Neural cell (in vitro differentiated cells): Measurements from ENCODE around the gene BMPR1A. TPM values are rescaled to one million over a fixed set of nuclear protein-coding genes. Genes with fewer than 3 reads are reported as not detected.
A peak's percentile ranks its signal among the peaks of the same experiment; 100 is the strongest.

Experiments used
- H2AFZ ChIP-seq: fragments of 200-600, 300-800 bp; sonication (generic), shearing (Covaris generic); 2 replicates; pipeline ENCODE4 v1.6.0; 2014; ENCODE audit warnings: low read depth, mild to moderate bottlenecking, antibody characterized with exemption, low read length, moderate library complexity
- H3F3A ChIP-seq: fragments of 200-600 bp; shearing (Covaris generic); 2 replicates; pipeline ENCODE4 v1.6.1; 2016; ENCODE audit warnings: mild to moderate bottlenecking, moderate library complexity, mixed read lengths, antibody characterized with exemption, low read length; ENCODE audit not compliant: insufficient read depth, poor library complexity, severe bottlenecking
- H3K27ac ChIP-seq: fragments of 200-600, 300-800 bp; sonication (generic), shearing (Covaris generic); 2 replicates; pipeline ENCODE4 v1.5.1; 2014; ENCODE audit warnings: mild to moderate bottlenecking, low read length, moderate library complexity
- H3K27me3 ChIP-seq: fragments of 300-800, 200-600 bp; sonication (generic), shearing (Covaris generic); 2 replicates; pipeline ENCODE4 v1.6.0; 2014; ENCODE audit warnings: mild to moderate bottlenecking, low read depth, low read length, moderate library complexity; ENCODE audit not compliant: insufficient read depth
- H3K36me3 ChIP-seq: fragments of 300-800, 200-600 bp; sonication (generic), shearing (Covaris generic); 2 replicates; pipeline ENCODE4 v1.5.1; 2014; ENCODE audit warnings: mild to moderate bottlenecking, antibody characterized with exemption, low read length, moderate library complexity; ENCODE audit not compliant: insufficient read depth
- H3K4me2 ChIP-seq: fragments of 300-800, 200-600 bp; sonication (generic), shearing (Covaris generic); 2 replicates; pipeline ENCODE4 v1.6.0; 2014; ENCODE audit warnings: mild to moderate bottlenecking, low read length
- H3K4me3 ChIP-seq: fragments of 300-800, 200-600 bp; sonication (generic), shearing (Covaris generic); 2 replicates; pipeline ENCODE4 v1.5.1; 2014; ENCODE audit warnings: mild to moderate bottlenecking, low read length, moderate library complexity
- H3K79me2 ChIP-seq: fragments of 200-600 bp; shearing (Covaris generic); replicated peaks from 2 replicates; pipeline ENCODE4 v1.6.0; 2014; ENCODE audit warnings: mild to moderate bottlenecking, low read length, moderate library complexity; ENCODE audit not compliant: insufficient read depth
- H3K9ac ChIP-seq: fragments of 300-800, 200-600 bp; sonication (generic), shearing (Covaris generic); 2 replicates; pipeline ENCODE4 v1.6.1; 2016; ENCODE audit warnings: mild to moderate bottlenecking, low read length, mixed read lengths
- H3K9me2 ChIP-seq: fragments of 200-600 bp; shearing (Covaris generic); 2 replicates; pipeline ENCODE4 v1.6.1; 2016; ENCODE audit warnings: mild to moderate bottlenecking, low read length, mixed read lengths; ENCODE audit not compliant: insufficient read depth
- H3K9me3 ChIP-seq: fragments of 200-600, 300-800 bp; sonication (generic), shearing (Covaris generic); 2 replicates; pipeline ENCODE4 v1.6.1; 2016; ENCODE audit warnings: mild to moderate bottlenecking, mixed run types, low read length, moderate library complexity, mixed read lengths
- H4K20me1 ChIP-seq: fragments of 200-600 bp; shearing (Covaris generic); 2 replicates; pipeline ENCODE4 v1.6.1; 2016; ENCODE audit warnings: mild to moderate bottlenecking, mixed run types; ENCODE audit not compliant: insufficient read depth
- CTCF ChIP-seq: fragments of 450-650 bp; IDR thresholded peaks from 2 replicates; pipeline ENCODE4 v1.5.1; 2014; ENCODE audit warnings: antibody characterized with exemption, mild to moderate bottlenecking, moderate library complexity; ENCODE audit not compliant: poor library complexity, severe bottlenecking
- EP300 ChIP-seq: fragments of 450-650 bp; conservative IDR thresholded peaks from 2 replicates; pipeline ENCODE4 v1.6.1; 2014; ENCODE audit warnings: antibody characterized with exemption, mild to moderate bottlenecking, moderate library complexity; ENCODE audit not compliant: poor library complexity, severe bottlenecking
- EZH2 ChIP-seq: fragments of 200-600, 300-800 bp; shearing (Covaris generic), sonication (generic); IDR thresholded peaks from 2 replicates; pipeline ENCODE4 v1.6.1; 2014; ENCODE audit warnings: antibody characterized with exemption, low read length, borderline replicate concordance, mild to moderate bottlenecking; ENCODE audit not compliant: insufficient read depth, poor library complexity, severe bottlenecking
- MXI1 ChIP-seq: fragments of 450-650 bp; conservative IDR thresholded peaks from 2 replicates; pipeline ENCODE4 v1.6.1; 2014; ENCODE audit warnings: antibody characterized with exemption, mild to moderate bottlenecking; ENCODE audit not compliant: poor library complexity, severe bottlenecking
- POLR2AphosphoS5 ChIP-seq: IDR thresholded peaks from 2 replicates; pipeline ENCODE4 v1.6.1; 2012
- RAD21 ChIP-seq: fragments of 450-650 bp; conservative IDR thresholded peaks from 2 replicates; pipeline ENCODE4 v1.6.1; 2014; ENCODE audit warnings: antibody characterized with exemption, mild to moderate bottlenecking, moderate library complexity
- REST ChIP-seq: IDR thresholded peaks from 2 replicates; pipeline ENCODE4 v1.6.1; 2012; ENCODE audit warnings: borderline replicate concordance
- SMC3 ChIP-seq: fragments of 450-650 bp; conservative IDR thresholded peaks from 2 replicates; pipeline ENCODE4 v1.6.1; 2014; ENCODE audit warnings: antibody characterized with exemption, mild to moderate bottlenecking, moderate library complexity; ENCODE audit not compliant: poor library complexity
- TAF1 ChIP-seq: IDR thresholded peaks from 2 replicates; pipeline ENCODE4 v1.6.1; 2012; ENCODE audit warnings: low read depth
- polyA plus RNA-seq: library from polyadenylated mRNA; depleted of rRNA; stranded (reverse); fragments of >200 nt; gene quantifications from 2 replicates; pipeline ENCODE4 v1.2.3, GENCODE V29; 2014

BMPR1A gene
- polyA plus RNA-seq, 1 donor from 2014 or later = 29.9 TPM

- Histone ChIP-seq H3K27ac (no peak overlapping the region), H3K9ac (no peak overlapping the region)
These were observed 2.8 kb downstream of the BMPR1A start for GRCh38 chr10:86759073-86759672.

GRCh38 chr10:86763404-86763803, 7.0 kb downstream of the BMPR1A start:
- Histone ChIP-seq H3K36me3 (no peaks in the 10 kb centered on the region), H4K20me1 (no peaks in the 10 kb centered on the region), H3K27me3 (no peaks in the 10 kb centered on the region), H3K9me2 (no peaks in the 10 kb centered on the region), H3K4me3 (no peak overlapping the region), H3K79me2 (peaks cover 90% of the 10 kb centered on the region), H3K9me3 (no peaks in the 10 kb centered on the region), H3F3A (no peaks in the 10 kb centered on the region), H2AFZ (no peak overlapping the region), H3K4me2 (no peak overlapping the region), H3K27ac (no peak overlapping the region), H3K9ac (no peak overlapping the region)
- no peak for TF ChIP-seq POLR2AphosphoS5
- TF ChIP-seq TAF1 = no peak
- TF ChIP-seq EP300 = no peak

More at GRCh38 chr10:86759073-86759672, 2.8 kb downstream of the BMPR1A start:
- H3K9me3 ChIP-seq = no peaks in the 10 kb centered on the region
- peak overlapping the region; percentile 76 for H3K4me3 ChIP-seq
- no peaks in the 10 kb centered on the region for H3F3A ChIP-seq
- H3K79me2 ChIP-seq = peaks cover 71% of the 10 kb centered on the region
- H3K36me3 ChIP-seq = no peaks in the 10 kb centered on the region
- no peaks in the 10 kb centered on the region for H3K9me2 ChIP-seq
- H3K4me2 ChIP-seq = peak overlapping the region; percentile 13
- no peaks in the 10 kb centered on the region for H3K27me3 ChIP-seq
- TF ChIP-seq MXI1 (no peak), EP300 (no peak), CTCF (no peak), EZH2 (no peak), POLR2AphosphoS5 (no peak), SMC3 (no peak), REST (no peak), TAF1 (no peak), RAD21 (no peak)
- no peak overlapping the region for H2AFZ ChIP-seq
- no peaks in the 10 kb centered on the region for H4K20me1 ChIP-seq
